HFFc6 (cell line): ENCODE data around the gene CCDC88B. TPM values are rescaled to one million over a fixed set of nuclear protein-coding genes. Genes with fewer than 3 reads are reported as not detected.

Experiments
- DNase-seq: peaks from one replicate; pipeline ENCODE4 v3.0.0-alpha.2; 2018
- H3K27ac Mint-ChIP-seq: 2 replicates; pipeline ENCODE4 v1.8.0; 2020; ENCODE audit warnings: mild to moderate bottlenecking, mixed read lengths
- H3K27me3 Mint-ChIP-seq: 2 replicates; pipeline ENCODE4 v1.8.0; 2021; ENCODE audit warnings: mild to moderate bottlenecking, moderate library complexity, mixed read lengths; ENCODE audit not compliant: insufficient read depth
- H3K36me3 Mint-ChIP-seq: 2 replicates; pipeline ENCODE4 v1.8.0; 2021; ENCODE audit warnings: low read depth, mixed read lengths
- H3K4me1 Mint-ChIP-seq: 2 replicates; pipeline ENCODE4 v1.8.0; 2020; ENCODE audit warnings: low read depth, mixed read lengths
- H3K4me3 Mint-ChIP-seq: 2 replicates; pipeline ENCODE4 v1.8.0; 2020; ENCODE audit warnings: mild to moderate bottlenecking, moderate library complexity, mixed read lengths
- H3K9me3 Mint-ChIP-seq: 2 replicates; pipeline ENCODE4 v1.8.0; 2020; ENCODE audit warnings: mild to moderate bottlenecking, mixed read lengths
- total RNA-seq, 6 experiments: library from RNA; stranded (reverse); fragmentation: NEBNext Ultra II Directional; extraction: Animal tissue kit (Norgen Biotek cat#: 25700); gene quantifications; 2 replicates in 1 of 6; 3 replicates in 5 of 6; pipeline ENCODE4 v1.2.3, GENCODE V29; 2021
- TF ChIP-seq, protein P1 (sequence below): fragments of 200-600 bp; sonication (generic); IDR thresholded peaks from 2 replicates; pipeline ENCODE4 v1.5.0; 2021; ENCODE audit warnings: antibody characterized with exemption, mild to moderate bottlenecking

CCDC88B gene
- total RNA-seq, 6 experiments from 2014 or later: 0.45 to 1.9 (median 1.7) TPM

DNA sequence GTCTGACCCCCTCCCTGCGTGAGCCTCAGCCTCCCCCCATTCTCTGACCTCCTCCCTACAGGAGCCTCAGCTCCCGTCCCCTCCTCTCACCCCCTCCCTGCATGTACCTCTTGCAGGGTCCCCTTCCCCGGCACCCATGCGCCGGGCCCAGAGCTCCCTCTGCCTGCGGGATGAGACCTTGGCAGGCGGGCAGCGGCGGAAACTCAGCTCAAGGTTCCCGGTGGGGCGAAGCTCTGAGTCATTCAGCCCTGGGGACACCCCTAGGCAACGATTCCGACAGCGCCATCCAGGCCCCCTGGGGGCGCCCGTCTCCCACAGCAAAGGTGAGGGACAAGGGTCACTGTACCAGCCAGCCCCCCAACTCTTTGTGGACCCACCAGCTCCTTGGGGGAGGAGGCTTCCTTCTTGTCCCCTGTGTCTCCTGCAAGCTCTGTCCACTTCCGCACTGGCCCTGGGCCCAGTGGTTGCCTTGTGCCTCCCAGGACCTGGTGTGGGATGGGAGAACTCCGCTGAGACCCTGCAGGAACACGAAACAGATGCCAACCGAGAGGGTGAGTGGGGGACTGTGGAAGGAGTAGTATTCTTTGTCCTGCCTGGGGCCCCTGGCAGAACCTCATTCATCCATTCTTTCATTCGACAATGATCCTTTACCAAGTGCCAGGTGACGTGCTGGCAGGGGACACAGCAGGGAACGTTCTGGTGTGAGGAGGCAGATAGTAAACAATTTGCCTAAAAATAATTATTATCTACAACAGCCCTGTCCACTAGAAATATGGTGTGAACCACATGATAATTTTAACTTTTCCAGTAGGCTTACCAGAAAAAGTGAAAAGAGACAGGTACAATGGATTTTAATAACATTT, 15.3 kb downstream of the CCDC88B start:
- Mint-ChIP-seq H3K36me3 (no peaks in the 10 kb centered on the region), H3K4me1 (peaks cover 28% of the 10 kb centered on the region), H3K9me3 (no peaks in the 10 kb centered on the region), H3K4me3 (peak overlapping the region; percentile 62; the same call in 1 of the 2 replicates), H3K27me3 (peaks cover 2% of the 10 kb centered on the region; the same call in 1 of the 2 replicates), H3K27ac (peak overlapping the region; percentile 65; the same call in 1 of the 2 replicates)
- TF ChIP-seq, protein P1, sequence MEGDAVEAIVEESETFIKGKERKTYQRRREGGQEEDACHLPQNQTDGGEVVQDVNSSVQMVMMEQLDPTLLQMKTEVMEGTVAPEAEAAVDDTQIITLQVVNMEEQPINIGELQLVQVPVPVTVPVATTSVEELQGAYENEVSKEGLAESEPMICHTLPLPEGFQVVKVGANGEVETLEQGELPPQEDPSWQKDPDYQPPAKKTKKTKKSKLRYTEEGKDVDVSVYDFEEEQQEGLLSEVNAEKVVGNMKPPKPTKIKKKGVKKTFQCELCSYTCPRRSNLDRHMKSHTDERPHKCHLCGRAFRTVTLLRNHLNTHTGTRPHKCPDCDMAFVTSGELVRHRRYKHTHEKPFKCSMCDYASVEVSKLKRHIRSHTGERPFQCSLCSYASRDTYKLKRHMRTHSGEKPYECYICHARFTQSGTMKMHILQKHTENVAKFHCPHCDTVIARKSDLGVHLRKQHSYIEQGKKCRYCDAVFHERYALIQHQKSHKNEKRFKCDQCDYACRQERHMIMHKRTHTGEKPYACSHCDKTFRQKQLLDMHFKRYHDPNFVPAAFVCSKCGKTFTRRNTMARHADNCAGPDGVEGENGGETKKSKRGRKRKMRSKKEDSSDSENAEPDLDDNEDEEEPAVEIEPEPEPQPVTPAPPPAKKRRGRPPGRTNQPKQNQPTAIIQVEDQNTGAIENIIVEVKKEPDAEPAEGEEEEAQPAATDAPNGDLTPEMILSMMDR: peak; percentile 81
- peak; percentile 72 for DNase-seq

DNA sequence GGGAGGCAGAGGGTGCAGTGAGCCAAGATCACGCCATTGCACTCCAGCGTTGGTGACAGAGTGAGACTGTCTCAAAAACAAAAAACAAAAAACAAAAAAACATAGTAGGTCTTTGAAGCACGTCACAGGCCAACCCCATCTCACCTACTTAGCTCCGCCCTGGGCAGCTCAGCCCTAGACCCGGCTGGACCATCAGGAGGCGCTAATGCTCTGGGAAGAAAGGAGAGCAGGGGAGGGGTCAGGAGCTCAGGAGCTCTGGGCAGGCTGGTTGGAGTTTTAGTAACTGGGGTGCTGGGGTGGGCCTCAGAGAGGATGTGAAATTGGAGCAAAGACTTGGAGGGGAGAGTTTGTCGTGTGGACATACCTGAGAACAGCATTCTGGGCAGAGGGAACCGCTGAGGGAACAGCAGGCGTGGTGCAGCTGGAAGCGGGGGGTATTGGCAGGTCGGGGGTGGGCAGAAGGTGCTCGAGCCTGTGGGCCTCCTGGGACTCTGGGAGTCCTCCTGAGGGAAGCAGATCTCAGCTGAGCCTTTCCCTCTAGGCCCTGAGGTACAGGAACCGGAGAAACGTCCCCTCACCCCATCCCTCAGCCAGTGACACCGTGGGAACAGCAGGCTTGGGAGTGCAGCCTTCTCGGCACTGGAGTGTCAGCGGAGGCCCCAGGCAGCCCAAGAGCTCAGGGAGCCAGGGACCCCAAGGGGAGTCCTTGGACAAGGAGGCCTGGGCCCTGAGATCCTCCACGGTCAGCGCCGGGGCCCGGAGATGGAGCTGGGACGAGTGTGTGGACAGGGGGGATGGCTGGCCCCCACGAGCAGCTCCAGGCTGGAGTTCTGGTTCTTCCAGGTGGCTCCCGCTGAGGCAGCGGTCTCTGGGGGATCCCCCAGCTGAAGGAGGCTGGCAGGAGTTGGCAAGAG, 16.8 kb downstream of the CCDC88B start:
- Mint-ChIP-seq H3K27me3 (peaks cover 2% of the 10 kb centered on the region; the same call in 1 of the 2 replicates), H3K4me1 (peaks cover 28% of the 10 kb centered on the region), H3K27ac (peak overlapping the region; percentile 60), H3K36me3 (no peaks in the 10 kb centered on the region), H3K9me3 (no peaks in the 10 kb centered on the region), H3K4me3 (no peak overlapping the region)
- peak; percentile 53 for DNase-seq
- TF ChIP-seq, protein P1: peak; percentile 68

DNA sequence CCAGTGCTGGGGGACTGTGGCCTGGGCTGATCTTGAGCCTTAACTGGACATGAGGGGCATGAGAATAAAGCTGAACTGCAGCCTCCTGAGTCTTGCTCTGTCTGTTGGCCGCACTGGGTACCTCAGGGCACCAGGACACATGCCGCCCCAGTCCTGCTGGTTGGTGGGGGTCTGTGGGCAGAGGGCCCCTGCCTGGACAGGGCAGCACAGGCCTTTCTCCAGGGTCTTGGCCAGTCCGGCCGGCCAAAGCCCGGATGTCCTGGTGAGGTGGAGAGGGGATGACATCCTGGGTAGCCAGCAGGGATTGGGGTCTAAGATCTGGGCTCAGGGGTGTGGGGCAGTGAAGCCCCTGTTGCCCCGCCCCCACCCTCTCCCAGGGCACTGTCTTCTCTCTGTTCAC, 17.4 kb downstream of the CCDC88B start:
- no peak for DNase-seq
- TF ChIP-seq, protein P1: no peak
- Mint-ChIP-seq H3K36me3 (no peaks in the 10 kb centered on the region), H3K27me3 (peaks cover 2% of the 10 kb centered on the region; the same call in 1 of the 2 replicates), H3K4me1 (peaks cover 28% of the 10 kb centered on the region), H3K27ac (peak overlapping the region; percentile 88), H3K9me3 (no peaks in the 10 kb centered on the region), H3K4me3 (peak overlapping the region; percentile 63; the same call in 1 of the 2 replicates)

DNA sequence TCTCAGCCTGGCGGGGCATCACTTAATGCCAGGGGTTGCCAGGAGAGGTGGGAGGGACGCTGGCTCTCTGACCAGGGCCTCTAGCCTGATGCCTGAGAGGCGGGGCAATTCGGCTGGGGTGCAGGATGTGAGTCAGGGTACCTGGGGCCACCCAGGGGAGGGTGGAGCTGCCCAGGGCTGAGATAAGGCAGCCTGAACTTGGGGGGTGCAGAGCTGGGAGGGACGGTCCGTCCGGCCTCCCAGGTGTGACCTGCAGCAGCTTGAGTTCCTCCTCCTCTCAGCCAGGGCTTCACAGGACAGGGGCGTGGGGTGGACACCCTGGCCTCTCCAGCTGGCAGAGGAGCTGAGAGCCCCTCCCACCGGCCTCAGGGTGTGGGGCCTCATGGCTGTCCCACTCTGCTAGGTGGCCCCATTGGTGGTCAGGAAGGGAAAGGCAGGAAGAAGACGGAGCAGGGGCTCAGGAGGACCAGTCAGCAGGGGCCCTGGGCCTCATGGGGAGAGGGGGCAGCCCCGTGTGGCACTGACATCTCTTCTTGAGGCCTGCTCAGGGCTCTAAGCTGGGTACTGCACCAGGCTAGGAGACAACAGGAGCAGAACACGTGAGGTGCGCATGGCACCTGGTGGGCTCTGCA, 18.0 kb downstream of the CCDC88B start:
- no peak for DNase-seq
- H3K27ac Mint-ChIP-seq: peak overlapping the region; percentile 88
- no peaks in the 10 kb centered on the region for H3K9me3 Mint-ChIP-seq
- TF ChIP-seq, protein P1: no peak
- peaks cover 3% of the 10 kb centered on the region; the same call in 1 of the 2 replicates for H3K36me3 Mint-ChIP-seq
- peak overlapping the region; percentile 63 for H3K4me3 Mint-ChIP-seq
- H3K27me3 Mint-ChIP-seq: peaks cover 2% of the 10 kb centered on the region; the same call in 1 of the 2 replicates
- H3K4me1 Mint-ChIP-seq: peaks cover 28% of the 10 kb centered on the region

DNA sequence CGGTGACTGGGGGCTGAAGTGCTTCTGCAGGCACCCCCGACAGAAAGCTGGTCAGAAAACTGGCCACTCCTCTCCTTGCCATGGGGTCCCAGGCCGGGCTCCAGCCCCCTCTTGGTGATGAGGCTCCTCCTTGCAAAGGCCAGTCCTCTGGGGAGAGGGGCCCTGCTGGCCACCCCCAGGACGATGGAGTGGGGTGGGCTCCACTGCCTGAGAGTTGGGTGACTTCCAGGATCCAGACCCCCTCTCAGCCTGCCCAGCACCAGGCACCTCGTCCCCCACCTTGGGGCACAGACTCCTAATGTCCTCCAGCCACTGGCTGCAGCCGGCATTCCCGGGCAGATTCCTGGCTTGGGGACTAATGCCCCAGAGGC, 18.5 kb downstream of the CCDC88B start:
- peak overlapping the region; percentile 63; the same call in 1 of the 2 replicates for H3K4me3 Mint-ChIP-seq
- H3K4me1 Mint-ChIP-seq: peaks cover 28% of the 10 kb centered on the region
- TF ChIP-seq, protein P1: no peak
- H3K9me3 Mint-ChIP-seq: no peaks in the 10 kb centered on the region
- peaks cover 8% of the 10 kb centered on the region; the same call in 1 of the 2 replicates for H3K36me3 Mint-ChIP-seq
- H3K27ac Mint-ChIP-seq: peak overlapping the region; percentile 88
- H3K27me3 Mint-ChIP-seq: peaks cover 2% of the 10 kb centered on the region; the same call in 1 of the 2 replicates
- no peak for DNase-seq
